Embryonic facial prominence (tissue), 1 donor: Measurements from ENCODE around the gene TTC16.

Experiments
- DNase-seq: peaks from one replicate; pipeline ENCODE4 v3.0.0-alpha.2; 2016; ENCODE audit errors: extremely low spot score

Gene TTC16

GRCh38 chr9:127720031-127720864 is 4.4 kb downstream of the TTC16 start:
- DNase-seq = no peak

- DNase-seq = no peak
These were observed 5.0 kb downstream of the TTC16 start for GRCh38 chr9:127720865-127721227.

- DNase-seq = no peak
These were observed 5.5 kb downstream of the TTC16 start for GRCh38 chr9:127721391-127721821.

GRCh38 chr9:127722055-127722745 is 6.3 kb downstream of the TTC16 start:
- DNase-seq = no peak

- DNase-seq = no peak
These were observed 7.1 kb downstream of the TTC16 start for GRCh38 chr9:127723013-127723412.

- DNase-seq = no peak
These were observed 7.6 kb downstream of the TTC16 start for GRCh38 chr9:127723444-127723843.

- DNase-seq = no peak
These were observed 8.1 kb downstream of the TTC16 start for GRCh38 chr9:127724012-127724411.

- no peak for DNase-seq
These were observed 11.0 kb downstream of the TTC16 start for GRCh38 chr9:127726871-127727270.

- DNase-seq = no peak
These were observed 12.9 kb downstream of the TTC16 start for GRCh38 chr9:127728808-127729207.

GRCh38 chr9:127729522-127730256 is 13.8 kb downstream of the TTC16 start:
- no peak for DNase-seq

- no peak for DNase-seq
These were observed 14.4 kb downstream of the TTC16 start for GRCh38 chr9:127730262-127730661.

GRCh38 chr9:127730799-127731410 is 15.0 kb downstream of the TTC16 start:
- no peak for DNase-seq

GRCh38 chr9:127731938-127732337 is 16.1 kb downstream of the TTC16 start:
- DNase-seq = no peak

- no peak for DNase-seq
These were observed 16.6 kb downstream of the TTC16 start for GRCh38 chr9:127732444-127732843.

GRCh38 chr9:127733614-127734013 is 17.7 kb downstream of the TTC16 start:
- no peak for DNase-seq

- DNase-seq = no peak
These were observed 18.4 kb downstream of the TTC16 start for GRCh38 chr9:127734247-127734746.

GRCh38 chr9:127734747-127735529 is 19.1 kb downstream of the TTC16 start, which contains the start of gene TOR2A:
Gene TOR2A (minus strand): TSS chr9:127735294. CDS start chr9:127735270, 24 bp downstream.
- DNase-seq = peak; percentile 98

GRCh38 chr9:127735530-127736185 is 19.8 kb downstream of the TTC16 start:
- DNase-seq = no peak

- DNase-seq = no peak
These were observed 22.8 kb downstream of the TTC16 start for GRCh38 chr9:127738666-127739065.

- DNase-seq = no peak
These were observed 23.9 kb downstream of the TTC16 start for GRCh38 chr9:127739614-127740330.
